K562 (cell line): ENCODE results near the gene ZSCAN12. TPM values are rescaled to one million over a fixed set of nuclear protein-coding genes. Genes with fewer than 3 reads are reported as not detected.

Source experiments
- ADNP ChIP-seq: fragments of 200-800 bp; sonication (Bioruptor generic); IDR thresholded peaks from 2 replicates; pipeline ENCODE4 v1.6.1; 2016; ENCODE audit warnings: missing genetic modification characterization, missing compliant biosample characterization
- CREM ChIP-seq: IDR thresholded peaks from 2 replicates; pipeline ENCODE4 v1.6.1; 2014; ENCODE audit warnings: antibody characterized with exemption, low read depth
- FIP1L1 ChIP-seq: fragments of 200-400 bp; formaldehyde crosslinking; IDR thresholded peaks from 2 replicates; pipeline ENCODE4 v1.6.1; 2018; ENCODE audit warnings: mild to moderate bottlenecking, low read depth, low read length; ENCODE audit not compliant: poor library complexity, severe bottlenecking
- MITF ChIP-seq: IDR thresholded peaks from 2 replicates; pipeline ENCODE4 v1.6.1; 2014; ENCODE audit warnings: antibody characterized with exemption
- NCOR1 ChIP-seq: fragments of 450-650 bp; IDR thresholded peaks from 2 replicates; pipeline ENCODE4 v1.6.1; 2016; ENCODE audit warnings: mild to moderate bottlenecking, moderate library complexity
- NFATC3 ChIP-seq: fragments of 450-650 bp; IDR thresholded peaks from 2 replicates; pipeline ENCODE4 v1.6.1; 2017; ENCODE audit warnings: mild to moderate bottlenecking
- POLR2AphosphoS5 ChIP-seq: IDR thresholded peaks from 2 replicates; pipeline ENCODE4 v1.6.1; 2011; ENCODE audit warnings: mild to moderate bottlenecking, low read depth, low read length, moderate library complexity; ENCODE audit not compliant: control insufficient read depth, insufficient read depth
- SMARCA5 ChIP-seq: fragments of 450-650 bp; IDR thresholded peaks from 2 replicates; pipeline ENCODE4 v1.6.1; 2016
- SREBF2 ChIP-seq: sonication (generic); formaldehyde crosslinking; IDR thresholded peaks from 2 replicates; pipeline ENCODE4 v1.4.0; 2020; ENCODE audit warnings: mild to moderate bottlenecking, missing genetic modification reagents
- ZC3H4 ChIP-seq: sonication (generic); formaldehyde crosslinking; IDR thresholded peaks from 2 replicates; pipeline ENCODE4 v1.9.0; 2021; ENCODE audit warnings: missing genetic modification reagents, borderline replicate concordance
- ZNF197 ChIP-seq: fragments of 200-800 bp; sonication (Bioruptor generic); IDR thresholded peaks from 2 replicates; pipeline ENCODE4 v1.6.1; 2016; ENCODE audit warnings: low read depth, missing genetic modification characterization, missing compliant biosample characterization
- ZNF224 ChIP-seq: sonication (generic); formaldehyde crosslinking; IDR thresholded peaks from 2 replicates; pipeline ENCODE4 v1.8.0; 2022; ENCODE audit warnings: mild to moderate bottlenecking, missing genetic modification reagents
- ZNF3 ChIP-seq: fragments of 250-450 bp; sonication (Bioruptor Pico); IDR thresholded peaks from 2 replicates; pipeline ENCODE4 v1.5.0; 2021; ENCODE audit warnings: mild to moderate bottlenecking, moderate library complexity
- ZNF324 ChIP-seq: fragments of 250-450 bp; sonication (Bioruptor Pico); IDR thresholded peaks from 2 replicates; pipeline ENCODE4 v1.4.0; 2020; ENCODE audit warnings: mild to moderate bottlenecking
- polyA plus RNA-seq, 8 experiments: library from polyadenylated mRNA; depleted of rRNA in 4 of 8; stranded (reverse) in 5 of 8; unstranded in 3 of 8; fragments of >200 nt; fragmentation: Nextera tagmentation in 2 of 8; fragmentation: Illumina TruSeq in 1 of 8; extraction: Ambion mirVana in 2 of 8; extraction: Trizol in 1 of 8; gene quantifications; 2 replicates each; pipeline versions ENCODE4 v1.2.1 to v1.2.3, GENCODE V29; 2011 to 2014; ENCODE audit warnings: inconsistent platforms in 1 of 8, missing spikeins in 1 of 8
- total RNA-seq, 7 experiments: library from RNA; depleted of rRNA in 6 of 7; stranded (reverse); fragments of >200 nt in 6 of 7; fragmentation: Illumina TruSeq in 2 of 7; extraction: Trizol in 2 of 7; gene quantifications; 2 replicates each; pipeline versions ENCODE4 v1.2.1 to v1.2.3, GENCODE V29; 2011 to 2021; ENCODE audit warnings: low replicate concordance in 1 of 7
- TF ChIP-seq, protein P1 (sequence below): fragments of 450-650 bp; IDR thresholded peaks from 2 replicates; pipeline ENCODE4 v1.6.1; 2014; ENCODE audit warnings: low read depth, mild to moderate bottlenecking, moderate library complexity, borderline replicate concordance
- TF ChIP-seq, protein P2 (sequence below): fragments of 450-650 bp; IDR thresholded peaks from 2 replicates; pipeline ENCODE4 v1.6.1; 2016; ENCODE audit warnings: missing biosample characterization, missing genetic modification characterization
- TF ChIP-seq, protein P3 (sequence below): sonication (generic); formaldehyde crosslinking; IDR thresholded peaks from 2 replicates; pipeline ENCODE4 v1.5.0; 2020; ENCODE audit warnings: missing genetic modification reagents
- TF ChIP-seq, protein P4 (sequence below): sonication (generic); formaldehyde crosslinking; IDR thresholded peaks from 2 replicates; pipeline ENCODE4 v1.8.0; 2022; ENCODE audit warnings: missing genetic modification reagents, mild to moderate bottlenecking, borderline replicate concordance
- TF ChIP-seq, protein P5 (sequence below): fragments of 250-450 bp; sonication (Bioruptor Pico); IDR thresholded peaks from 2 replicates; pipeline ENCODE4 v1.8.0; 2021; ENCODE audit warnings: mild to moderate bottlenecking, moderate library complexity

Gene ZSCAN12
- total and polyA plus RNA-seq, 9 of the 15 experiments (the other 6 are each of a cell fraction or from before 2014, with no cell fraction given), result 2.5 to 19.6 (median 12.5) TPM

DNA sequence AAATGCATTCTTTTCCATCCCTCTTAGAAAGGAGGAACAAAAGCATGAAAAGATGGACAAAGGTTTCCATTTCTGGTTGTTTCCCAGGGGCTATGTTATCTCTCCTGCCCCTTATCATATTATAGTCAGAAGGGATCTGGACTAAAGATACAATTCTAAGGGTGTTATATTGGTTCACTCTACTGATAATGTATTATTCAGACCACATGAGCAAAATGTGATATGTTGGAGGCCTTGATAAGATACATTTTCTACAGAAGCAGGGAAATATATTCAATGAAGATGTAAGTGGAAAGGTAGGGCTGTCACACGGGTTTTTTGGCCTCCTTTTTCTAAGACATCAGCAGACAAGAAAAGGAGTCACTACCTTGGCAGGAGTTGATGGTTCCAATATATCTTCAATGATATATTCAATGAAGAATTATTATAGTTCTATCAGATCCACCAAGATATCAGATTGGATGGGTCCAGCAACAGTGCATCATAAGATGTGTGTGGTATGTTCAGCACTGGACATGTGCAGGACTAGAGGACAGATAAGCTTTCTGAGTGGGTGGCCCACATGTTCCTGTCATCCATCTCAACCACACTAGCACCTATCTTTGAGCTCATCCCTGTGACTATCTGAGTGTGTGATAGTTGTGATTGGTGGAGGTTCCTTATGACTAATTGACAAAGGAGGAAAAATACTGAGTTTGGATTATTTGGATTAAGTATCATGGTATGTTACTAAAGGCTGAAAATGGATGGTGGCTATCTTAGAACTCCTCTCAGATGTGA is 55.5 kb downstream of the ZSCAN12 start (continued):
- TF ChIP-seq, protein P1, sequence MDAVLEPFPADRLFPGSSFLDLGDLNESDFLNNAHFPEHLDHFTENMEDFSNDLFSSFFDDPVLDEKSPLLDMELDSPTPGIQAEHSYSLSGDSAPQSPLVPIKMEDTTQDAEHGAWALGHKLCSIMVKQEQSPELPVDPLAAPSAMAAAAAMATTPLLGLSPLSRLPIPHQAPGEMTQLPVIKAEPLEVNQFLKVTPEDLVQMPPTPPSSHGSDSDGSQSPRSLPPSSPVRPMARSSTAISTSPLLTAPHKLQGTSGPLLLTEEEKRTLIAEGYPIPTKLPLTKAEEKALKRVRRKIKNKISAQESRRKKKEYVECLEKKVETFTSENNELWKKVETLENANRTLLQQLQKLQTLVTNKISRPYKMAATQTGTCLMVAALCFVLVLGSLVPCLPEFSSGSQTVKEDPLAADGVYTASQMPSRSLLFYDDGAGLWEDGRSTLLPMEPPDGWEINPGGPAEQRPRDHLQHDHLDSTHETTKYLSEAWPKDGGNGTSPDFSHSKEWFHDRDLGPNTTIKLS, result no peak
- TF ChIP-seq ADNP (tag) (peak; percentile 85), ZC3H4 (no peak), ZNF197 (no peak), MITF (peak; percentile 51; the same call in 1 of the 2 replicates), FIP1L1 (no peak), SREBF2 (CRISPR knock-in tag) (no peak), ZNF324 (CRISPR knock-in tag) (no peak), NCOR1 (peak; percentile 43), ZNF3 (CRISPR knock-in tag) (no peak), NFATC3 (no peak), CREM (peak; percentile 79), ZNF224 (no peak), POLR2AphosphoS5 (peak; percentile 47; the same call in 1 of the 2 replicates), SMARCA5 (no peak)
- TF ChIP-seq, protein P2, sequence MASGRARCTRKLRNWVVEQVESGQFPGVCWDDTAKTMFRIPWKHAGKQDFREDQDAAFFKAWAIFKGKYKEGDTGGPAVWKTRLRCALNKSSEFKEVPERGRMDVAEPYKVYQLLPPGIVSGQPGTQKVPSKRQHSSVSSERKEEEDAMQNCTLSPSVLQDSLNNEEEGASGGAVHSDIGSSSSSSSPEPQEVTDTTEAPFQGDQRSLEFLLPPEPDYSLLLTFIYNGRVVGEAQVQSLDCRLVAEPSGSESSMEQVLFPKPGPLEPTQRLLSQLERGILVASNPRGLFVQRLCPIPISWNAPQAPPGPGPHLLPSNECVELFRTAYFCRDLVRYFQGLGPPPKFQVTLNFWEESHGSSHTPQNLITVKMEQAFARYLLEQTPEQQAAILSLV (tag), result no peak
- TF ChIP-seq, protein P3, sequence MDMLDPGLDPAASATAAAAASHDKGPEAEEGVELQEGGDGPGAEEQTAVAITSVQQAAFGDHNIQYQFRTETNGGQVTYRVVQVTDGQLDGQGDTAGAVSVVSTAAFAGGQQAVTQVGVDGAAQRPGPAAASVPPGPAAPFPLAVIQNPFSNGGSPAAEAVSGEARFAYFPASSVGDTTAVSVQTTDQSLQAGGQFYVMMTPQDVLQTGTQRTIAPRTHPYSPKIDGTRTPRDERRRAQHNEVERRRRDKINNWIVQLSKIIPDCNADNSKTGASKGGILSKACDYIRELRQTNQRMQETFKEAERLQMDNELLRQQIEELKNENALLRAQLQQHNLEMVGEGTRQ (CRISPR knock-in tag), result no peak
- TF ChIP-seq, protein P4, sequence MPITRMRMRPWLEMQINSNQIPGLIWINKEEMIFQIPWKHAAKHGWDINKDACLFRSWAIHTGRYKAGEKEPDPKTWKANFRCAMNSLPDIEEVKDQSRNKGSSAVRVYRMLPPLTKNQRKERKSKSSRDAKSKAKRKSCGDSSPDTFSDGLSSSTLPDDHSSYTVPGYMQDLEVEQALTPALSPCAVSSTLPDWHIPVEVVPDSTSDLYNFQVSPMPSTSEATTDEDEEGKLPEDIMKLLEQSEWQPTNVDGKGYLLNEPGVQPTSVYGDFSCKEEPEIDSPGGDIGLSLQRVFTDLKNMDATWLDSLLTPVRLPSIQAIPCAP (CRISPR knock-in tag), result no peak
- TF ChIP-seq, protein P5, sequence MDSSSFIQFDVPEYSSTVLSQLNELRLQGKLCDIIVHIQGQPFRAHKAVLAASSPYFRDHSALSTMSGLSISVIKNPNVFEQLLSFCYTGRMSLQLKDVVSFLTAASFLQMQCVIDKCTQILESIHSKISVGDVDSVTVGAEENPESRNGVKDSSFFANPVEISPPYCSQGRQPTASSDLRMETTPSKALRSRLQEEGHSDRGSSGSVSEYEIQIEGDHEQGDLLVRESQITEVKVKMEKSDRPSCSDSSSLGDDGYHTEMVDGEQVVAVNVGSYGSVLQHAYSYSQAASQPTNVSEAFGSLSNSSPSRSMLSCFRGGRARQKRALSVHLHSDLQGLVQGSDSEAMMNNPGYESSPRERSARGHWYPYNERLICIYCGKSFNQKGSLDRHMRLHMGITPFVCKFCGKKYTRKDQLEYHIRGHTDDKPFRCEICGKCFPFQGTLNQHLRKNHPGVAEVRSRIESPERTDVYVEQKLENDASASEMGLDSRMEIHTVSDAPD (CRISPR knock-in tag), result no peak
